K562 (cell line): ENCODE measurements around the gene DPF1. TPM values are rescaled to one million over a fixed set of nuclear protein-coding genes. Genes with fewer than 3 reads are reported as not detected.
A peak's percentile ranks its signal among the peaks of the same experiment; 100 is the strongest.

Experiments used
- ATAC-seq: fragments of 200-7000 bp; cut with Tn5 transposase; 3 replicates; pipeline ENCODE4 v1.9.1; 2020; ENCODE audit warnings: moderate library complexity
- BruUV-seq: library from RNA; stranded (reverse); fragments of 400-500 nt; replicated peaks from 2 replicates; lab custom pipeline; 2021; lab: Mats Ljungman, UMichigan
- CTCF ChIA-PET: fragments of 300-600 bp; formaldehyde crosslinking; extraction: SDS; loops from one replicate; lab custom pipeline; 2021; ENCODE audit warnings: low intra/inter-chr PET ratio; lab: Yijun Ruan, JAX
- POLR2A ChIA-PET: fragments of 300-600, 350-650 bp; sonication (Branson Sonifier 250); formaldehyde crosslinking; extraction: SDS; loops from one replicate; lab custom pipeline; 2021; ENCODE audit warnings: antibody characterized with exemption, inconsistent platforms; lab: Yijun Ruan, JAX
- DNase-seq, 4 experiments: peaks; one replicate each; pipeline versions ENCODE4 v3.0.0 to v3.0.0-alpha.2; 2011 to 2018; ENCODE audit warnings: low spot score in 3 of 4, mixed read lengths in 3 of 4; ENCODE audit errors: extremely low read depth in 1 of 4
- FAIRE-seq: peaks from 2 replicates; lab custom pipeline; 2011; peaks lifted over from hg19 to GRCh38; lab: Jason Lieb, UNC
- H2AFZ ChIP-seq: 2 replicates; pipeline ENCODE4 v1.6.0; 2011; ENCODE audit warnings: low read depth, low read length, control low read depth, inconsistent platforms
- H3K27ac ChIP-seq: fragments of 200-600 bp; 3 replicates; pipeline ENCODE4 v1.8.0; 2011; ENCODE audit warnings: low read depth, mild to moderate bottlenecking, control low read depth, inconsistent platforms, low read length, moderate library complexity, mixed read lengths; ENCODE audit errors: extremely low read depth
- H3K27me3 ChIP-seq, 2 experiments: fragments of 300-600 bp in 1 of 2; 2 replicates in 1 of 2; 3 replicates in 1 of 2; pipeline versions ENCODE4 v1.6.0 to v1.8.0; 2011; ENCODE audit warnings: inconsistent platforms in 2 of 2, low read length in 2 of 2, mild to moderate bottlenecking in 1 of 2, mixed read lengths in 1 of 2, moderate library complexity in 1 of 2; ENCODE audit not compliant: control insufficient read depth in 2 of 2, insufficient read depth in 2 of 2
- H3K36me3 ChIP-seq: fragments of 300-600 bp; 3 replicates; pipeline ENCODE4 v1.8.0; 2011; ENCODE audit warnings: mild to moderate bottlenecking, low read length, inconsistent platforms; ENCODE audit not compliant: control insufficient read depth, insufficient read depth
- H3K4me1 ChIP-seq, 2 experiments: fragments of 200-600 bp in 1 of 2; replicated peaks in 1 of 2; 2 replicates in 1 of 2; 3 replicates in 1 of 2; pipeline versions ENCODE4 v1.5.1 to v1.8.0; 2011; ENCODE audit warnings: inconsistent platforms in 2 of 2, low read length in 2 of 2, mild to moderate bottlenecking in 1 of 2, mixed read lengths in 1 of 2, moderate library complexity in 1 of 2; ENCODE audit not compliant: control insufficient read depth in 2 of 2, insufficient read depth in 2 of 2
- H3K4me2 ChIP-seq: 2 replicates; pipeline ENCODE4 v1.6.1; 2011; ENCODE audit warnings: low read length, control low read depth, inconsistent platforms, mixed read lengths; ENCODE audit not compliant: insufficient read depth
- H3K4me3 ChIP-seq: fragments of 200-600 bp; sonication (generic), shearing (Covaris generic); 2 replicates; pipeline ENCODE4 v1.5.1; 2016; ENCODE audit warnings: control low read depth, inconsistent platforms
- H3K79me2 ChIP-seq: fragments of 200-600 bp; 3 replicates; pipeline ENCODE4 v1.8.0; 2011; ENCODE audit warnings: low read length, inconsistent platforms; ENCODE audit not compliant: control insufficient read depth, insufficient read depth
- H3K9ac ChIP-seq, 2 experiments: 2 replicates each; pipeline versions ENCODE4 v1.6.0 to v1.6.1; 2011; ENCODE audit warnings: low read depth in 2 of 2, low read length in 2 of 2, control low read depth in 1 of 2, inconsistent platforms in 1 of 2, mild to moderate bottlenecking in 1 of 2, mixed read lengths in 1 of 2; ENCODE audit not compliant: insufficient read depth in 1 of 2
- H3K9me1 ChIP-seq: one replicate; pipeline ENCODE4 v1.6.0; 2011; ENCODE audit warnings: inconsistent platforms, mild to moderate bottlenecking, low read length, moderate library complexity; ENCODE audit not compliant: control insufficient read depth, insufficient read depth
- H3K9me3 ChIP-seq: replicated peaks from 2 replicates; pipeline ENCODE4 v1.5.1; 2011; ENCODE audit warnings: low read depth, low read length, inconsistent platforms; ENCODE audit not compliant: control insufficient read depth, insufficient read depth
- H4K20me1 ChIP-seq: replicated peaks from 2 replicates; pipeline ENCODE4 v1.6.1; 2011; ENCODE audit warnings: low read length, inconsistent platforms, mixed read lengths; ENCODE audit not compliant: control insufficient read depth, insufficient read depth
- ADNP ChIP-seq: fragments of 200-800 bp; sonication (Bioruptor generic); IDR thresholded peaks from 2 replicates; pipeline ENCODE4 v1.6.1; 2016; ENCODE audit warnings: missing genetic modification characterization, missing compliant biosample characterization
- GABPB1 ChIP-seq: sonication (generic); formaldehyde crosslinking; IDR thresholded peaks from 2 replicates; pipeline ENCODE4 v1.8.0; 2022; ENCODE audit warnings: mild to moderate bottlenecking, missing genetic modification reagents
- HLTF ChIP-seq: fragments of 450-650 bp; IDR thresholded peaks from 2 replicates; pipeline ENCODE4 v1.6.1; 2016
- KLF16 ChIP-seq: IDR thresholded peaks from 2 replicates; pipeline ENCODE4 v1.6.1; 2016; ENCODE audit warnings: antibody characterized with exemption
- NUFIP1 ChIP-seq: fragments of 450-650 bp; IDR thresholded peaks from 2 replicates; pipeline ENCODE4 v1.6.1; 2018; ENCODE audit not compliant: partially characterized antibody
- SAFB2 ChIP-seq: fragments of 200-400 bp; formaldehyde crosslinking; IDR thresholded peaks from 2 replicates; pipeline ENCODE4 v1.6.1; 2018; ENCODE audit warnings: borderline replicate concordance, low read length, low read depth, moderate library complexity; ENCODE audit not compliant: severe bottlenecking
- SRSF3 ChIP-seq: fragments of 200-400 bp; formaldehyde crosslinking; IDR thresholded peaks from 2 replicates; pipeline ENCODE4 v1.6.1; 2016; ENCODE audit warnings: mild to moderate bottlenecking, low read length, moderate library complexity; ENCODE audit not compliant: insufficient read depth
- TRIM24 ChIP-seq, 2 experiments: fragments of 450-650 bp; IDR thresholded peaks; 2 replicates each; pipeline ENCODE4 v1.6.1; 2016
- ZEB2 ChIP-seq: fragments of 450-650 bp; IDR thresholded peaks from 2 replicates; pipeline ENCODE4 v1.6.1; 2016
- ZNF12 ChIP-seq: sonication (generic); formaldehyde crosslinking; IDR thresholded peaks from 2 replicates; pipeline ENCODE4 v1.4.0; 2020; ENCODE audit warnings: mild to moderate bottlenecking, missing genetic modification reagents
- ZNF124 ChIP-seq: sonication (generic); formaldehyde crosslinking; IDR thresholded peaks from 2 replicates; pipeline ENCODE4 v1.8.1; 2022; ENCODE audit warnings: missing genetic modification reagents
- WGBS: fragments of 100-300 bp; shearing (Covaris generic); methylation state at CpG from one replicate; pipeline ENCODE4 v1.1.6; 2016; ENCODE audit warnings: low coverage, mixed read lengths; ENCODE audit not compliant: insufficient coverage; ENCODE audit errors: missing lambda C conversion rate; 5-methylcytosine and 5-hydroxymethylcytosine counted together
- in situ Hi-C: fragments of 300-500 bp; cut with MboI; formaldehyde crosslinking; loops from 4 replicates; pipeline ENCODE4 v1.15.0; 2018; ENCODE audit warnings: inconsistent platforms, mixed read lengths
- intact Hi-C: fragments of 100-400 bp; cut with micrococcal nuclease; formaldehyde crosslinking; loops from 2 replicates; pipeline ENCODE4 v1.14.2; 2022
- polyA plus RNA-seq, 8 experiments: library from polyadenylated mRNA; depleted of rRNA in 4 of 8; stranded (reverse) in 5 of 8; unstranded in 3 of 8; fragments of >200 nt; fragmentation: Nextera tagmentation in 2 of 8; fragmentation: Illumina TruSeq in 1 of 8; extraction: Ambion mirVana in 2 of 8; extraction: Trizol in 1 of 8; gene quantifications; 2 replicates each; pipeline versions ENCODE4 v1.2.1 to v1.2.3, GENCODE V29; 2011 to 2014; ENCODE audit warnings: inconsistent platforms in 1 of 8, missing spikeins in 1 of 8
- total RNA-seq, 7 experiments: library from RNA; depleted of rRNA in 6 of 7; stranded (reverse); fragments of >200 nt in 6 of 7; fragmentation: Illumina TruSeq in 2 of 7; extraction: Trizol in 2 of 7; gene quantifications; 2 replicates each; pipeline versions ENCODE4 v1.2.1 to v1.2.3, GENCODE V29; 2011 to 2021; ENCODE audit warnings: low replicate concordance in 1 of 7
- TF ChIP-seq, protein P1 (sequence below): fragments of 450-650 bp; IDR thresholded peaks from 2 replicates; pipeline ENCODE4 v1.6.1; 2016
- TF ChIP-seq, protein P2 (sequence below), 2 experiments: IDR thresholded peaks in 1 of 2; conservative IDR thresholded peaks in 1 of 2; 2 replicates each; pipeline ENCODE4 v1.6.1; 2016; ENCODE audit warnings: low read depth in 2 of 2, mild to moderate bottlenecking in 1 of 2, missing compliant biosample characterization in 1 of 2, missing genetic modification characterization in 1 of 2, moderate library complexity in 1 of 2
- TF ChIP-seq, protein P3 (sequence below): fragments of 450-650 bp; IDR thresholded peaks from 2 replicates; pipeline ENCODE4 v1.6.1; 2018; ENCODE audit warnings: mild to moderate bottlenecking, low read depth; ENCODE audit not compliant: partially characterized antibody
- TF ChIP-seq, protein P4 (sequence below): fragments of 250-450 bp; sonication (Bioruptor Pico); IDR thresholded peaks from 2 replicates; pipeline ENCODE4 v1.4.0; 2020
- TF ChIP-seq, protein P5 (sequence below): sonication (generic); formaldehyde crosslinking; IDR thresholded peaks from 2 replicates; pipeline ENCODE4 v1.8.1; 2022; ENCODE audit warnings: missing genetic modification reagents

The DPF1 gene
- total and polyA plus RNA-seq, 9 of the 15 experiments (the other 6 are each of a cell fraction or from before 2014, with no cell fraction given), result 0.10 to 5.7 (median 3.1) TPM

DNA sequence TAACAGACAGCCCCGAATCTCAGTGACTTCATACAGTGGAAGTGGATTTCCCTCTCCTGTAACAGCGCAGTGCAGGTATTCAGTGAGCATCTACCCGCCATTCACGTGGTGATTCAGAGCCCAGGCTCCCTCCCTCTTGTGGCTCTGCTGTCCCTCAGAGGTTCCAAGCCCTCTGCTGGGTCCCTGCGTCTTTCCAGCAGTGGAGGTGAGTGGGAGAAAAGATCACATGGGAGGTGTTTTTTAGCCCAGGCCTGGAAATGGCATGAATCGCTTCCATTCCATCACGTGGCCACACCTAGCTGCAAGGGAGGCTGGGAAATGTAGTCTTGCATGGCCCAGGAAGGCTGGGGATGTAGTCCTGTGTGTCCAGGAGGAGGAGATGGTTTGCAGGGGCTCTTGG lies 61.4 kb downstream of the DPF1 start:
- H3K4me2 ChIP-seq, result no peak overlapping the region
- 39% methylated on average over 6 of the region's 7 CpGs for whole genome bisulfite sequencing
- in situ Hi-C loops, result no loop called here
- ATAC-seq (no peak), DNase-seq (no peak), FAIRE-seq (no peak)
- ChIA-PET POLR2A (interaction anchor here (1.6 kb wide), 1 partner anchor 10 kb away, joined by 7 read pairs; no protein-coding TSS in a partner anchor), CTCF (no interaction called here)
- no peak overlapping the region for H2AFZ ChIP-seq
- no peak overlapping the region for H3K27ac ChIP-seq
- peaks cover 9% of the 10 kb centered on the region for H3K9me3 ChIP-seq
- H3K4me3 ChIP-seq, result no peak overlapping the region
- intact Hi-C loops, result no loop called here
- H4K20me1 ChIP-seq, result no peaks in the 10 kb centered on the region
- BruUV-seq, result no TSS peak
- no peaks in the 10 kb centered on the region for H3K36me3 ChIP-seq
- peaks cover 0 to 14% of the 10 kb centered on the region in 2 experiments; a peak in 2 of 5 replicates for H3K4me1 ChIP-seq
- no peaks in the 10 kb centered on the region for H3K79me2 ChIP-seq
- no peaks in the 10 kb centered on the region for H3K27me3 ChIP-seq
- no peak overlapping the region for H3K9ac ChIP-seq
- H3K9me1 ChIP-seq, result no peaks in the 10 kb centered on the region
- TF ChIP-seq TRIM24 (IDR thresholded peaks at IDR 0.05) (peak; percentile 50 to 72; a peak in 2 of 4 replicates), GABPB1 (CRISPR knock-in tag) (no peak), KLF16 (no peak), NUFIP1 (no peak), HLTF (peak; percentile 94), ZNF124 (CRISPR knock-in tag) (no peak), ZEB2 (peak; percentile 58), ZNF12 (peak; percentile 89; the same call in 1 of the 2 replicates), SAFB2 (no peak), SRSF3 (no peak), ADNP (tag) (no peak)
- TF ChIP-seq, protein P1, sequence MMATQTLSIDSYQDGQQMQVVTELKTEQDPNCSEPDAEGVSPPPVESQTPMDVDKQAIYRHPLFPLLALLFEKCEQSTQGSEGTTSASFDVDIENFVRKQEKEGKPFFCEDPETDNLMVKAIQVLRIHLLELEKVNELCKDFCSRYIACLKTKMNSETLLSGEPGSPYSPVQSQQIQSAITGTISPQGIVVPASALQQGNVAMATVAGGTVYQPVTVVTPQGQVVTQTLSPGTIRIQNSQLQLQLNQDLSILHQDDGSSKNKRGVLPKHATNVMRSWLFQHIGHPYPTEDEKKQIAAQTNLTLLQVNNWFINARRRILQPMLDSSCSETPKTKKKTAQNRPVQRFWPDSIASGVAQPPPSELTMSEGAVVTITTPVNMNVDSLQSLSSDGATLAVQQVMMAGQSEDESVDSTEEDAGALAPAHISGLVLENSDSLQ, result peak; percentile 93
- TF ChIP-seq, protein P2, sequence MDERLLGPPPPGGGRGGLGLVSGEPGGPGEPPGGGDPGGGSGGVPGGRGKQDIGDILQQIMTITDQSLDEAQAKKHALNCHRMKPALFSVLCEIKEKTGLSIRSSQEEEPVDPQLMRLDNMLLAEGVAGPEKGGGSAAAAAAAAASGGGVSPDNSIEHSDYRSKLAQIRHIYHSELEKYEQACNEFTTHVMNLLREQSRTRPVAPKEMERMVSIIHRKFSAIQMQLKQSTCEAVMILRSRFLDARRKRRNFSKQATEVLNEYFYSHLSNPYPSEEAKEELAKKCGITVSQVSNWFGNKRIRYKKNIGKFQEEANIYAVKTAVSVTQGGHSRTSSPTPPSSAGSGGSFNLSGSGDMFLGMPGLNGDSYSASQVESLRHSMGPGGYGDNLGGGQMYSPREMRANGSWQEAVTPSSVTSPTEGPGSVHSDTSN (CRISPR knock-in tag; IDR thresholded peaks at IDR 0.05; ENCODE audit: low read depth), result no peak
- TF ChIP-seq, protein P2 (tag; conservative IDR thresholded peaks at IDR 0.05; ENCODE audit: low read depth), result peak; percentile 69
- TF ChIP-seq, protein P3, sequence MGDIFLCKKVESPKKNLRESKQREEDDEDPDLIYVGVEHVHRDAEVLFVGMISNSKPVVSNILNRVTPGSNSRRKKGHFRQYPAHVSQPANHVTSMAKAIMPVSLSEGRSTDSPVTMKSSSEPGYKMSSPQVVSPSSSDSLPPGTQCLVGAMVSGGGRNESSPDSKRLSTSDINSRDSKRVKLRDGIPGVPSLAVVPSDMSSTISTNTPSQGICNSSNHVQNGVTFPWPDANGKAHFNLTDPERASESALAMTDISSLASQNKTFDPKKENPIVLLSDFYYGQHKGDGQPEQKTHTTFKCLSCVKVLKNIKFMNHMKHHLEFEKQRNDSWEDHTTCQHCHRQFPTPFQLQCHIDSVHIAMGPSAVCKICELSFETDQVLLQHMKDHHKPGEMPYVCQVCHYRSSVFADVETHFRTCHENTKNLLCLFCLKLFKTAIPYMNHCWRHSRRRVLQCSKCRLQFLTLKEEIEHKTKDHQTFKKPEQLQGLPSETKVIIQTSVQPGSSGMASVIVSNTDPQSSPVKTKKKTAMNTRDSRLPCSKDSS, result peak; percentile 93
- TF ChIP-seq, protein P4, sequence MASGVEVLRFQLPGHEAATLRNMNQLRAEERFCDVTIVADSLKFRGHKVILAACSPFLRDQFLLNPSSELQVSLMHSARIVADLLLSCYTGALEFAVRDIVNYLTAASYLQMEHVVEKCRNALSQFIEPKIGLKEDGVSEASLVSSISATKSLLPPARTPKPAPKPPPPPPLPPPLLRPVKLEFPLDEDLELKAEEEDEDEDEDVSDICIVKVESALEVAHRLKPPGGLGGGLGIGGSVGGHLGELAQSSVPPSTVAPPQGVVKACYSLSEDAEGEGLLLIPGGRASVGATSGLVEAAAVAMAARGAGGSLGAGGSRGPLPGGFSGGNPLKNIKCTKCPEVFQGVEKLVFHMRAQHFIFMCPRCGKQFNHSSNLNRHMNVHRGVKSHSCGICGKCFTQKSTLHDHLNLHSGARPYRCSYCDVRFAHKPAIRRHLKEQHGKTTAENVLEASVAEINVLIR (CRISPR knock-in tag), result no peak
- TF ChIP-seq, protein P5, sequence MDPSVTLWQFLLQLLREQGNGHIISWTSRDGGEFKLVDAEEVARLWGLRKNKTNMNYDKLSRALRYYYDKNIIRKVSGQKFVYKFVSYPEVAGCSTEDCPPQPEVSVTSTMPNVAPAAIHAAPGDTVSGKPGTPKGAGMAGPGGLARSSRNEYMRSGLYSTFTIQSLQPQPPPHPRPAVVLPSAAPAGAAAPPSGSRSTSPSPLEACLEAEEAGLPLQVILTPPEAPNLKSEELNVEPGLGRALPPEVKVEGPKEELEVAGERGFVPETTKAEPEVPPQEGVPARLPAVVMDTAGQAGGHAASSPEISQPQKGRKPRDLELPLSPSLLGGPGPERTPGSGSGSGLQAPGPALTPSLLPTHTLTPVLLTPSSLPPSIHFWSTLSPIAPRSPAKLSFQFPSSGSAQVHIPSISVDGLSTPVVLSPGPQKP, result no peak
